Aorta (tissue), 5 donors: ENCODE measurements around the gene KAT2A. TPM values are rescaled to one million over a fixed set of nuclear protein-coding genes. Genes with fewer than 3 reads are reported as not detected.

ENCODE experiments used
- ATAC-seq: fragments of 200-7000 bp; cut with Tn5 transposase; one replicate; pipeline ENCODE4 v1.9.1; 2022; ENCODE audit warnings: moderate library complexity; ENCODE audit not compliant: low FRiP score
- DNase-seq, 2 donors: peaks; one replicate each; pipeline ENCODE4 v3.0.0-alpha.2; 2020
- H3K27ac ChIP-seq, 2 donors: one replicate each; pipeline ENCODE4 v1.5.1; 2013; ENCODE audit warnings: low read length in 2 of 2, mild to moderate bottlenecking in 2 of 2, moderate library complexity in 2 of 2, control low read depth in 1 of 2, inconsistent platforms in 1 of 2, low read depth in 1 of 2
- H3K27me3 ChIP-seq, 2 donors: one replicate each; pipeline ENCODE4 v1.6.1; 2013; ENCODE audit warnings: control low read depth in 1 of 2, low read length in 1 of 2, mild to moderate bottlenecking in 1 of 2, moderate library complexity in 1 of 2; ENCODE audit not compliant: insufficient read depth in 2 of 2, control insufficient read depth in 1 of 2
- H3K36me3 ChIP-seq, 2 donors: one replicate each; pipeline ENCODE4 v1.6.1; 2013; ENCODE audit warnings: control low read depth in 1 of 2, low read length in 1 of 2, mild to moderate bottlenecking in 1 of 2; ENCODE audit not compliant: insufficient read depth in 2 of 2, control insufficient read depth in 1 of 2
- H3K4me1 ChIP-seq, 2 donors: one replicate each; pipeline ENCODE4 v1.6.1; 2013; ENCODE audit warnings: low read length in 2 of 2, control low read depth in 1 of 2, mild to moderate bottlenecking in 1 of 2, moderate library complexity in 1 of 2; ENCODE audit not compliant: insufficient read depth in 2 of 2, control insufficient read depth in 1 of 2
- H3K4me3 ChIP-seq, 2 donors: one replicate each; pipeline ENCODE4 v1.5.1; 2013; ENCODE audit warnings: low read length in 2 of 2, control low read depth in 1 of 2, mild to moderate bottlenecking in 1 of 2
- H3K9me3 ChIP-seq: one replicate; pipeline ENCODE4 v1.6.1; 2013; ENCODE audit warnings: mild to moderate bottlenecking, low read length; ENCODE audit not compliant: control insufficient read depth
- WGBS, 2 donors: extraction: QIAGEN DNeasy Blood & Tissue Kit; methylation state at CpG; one replicate each; pipeline ENCODE4 v1.1.7; 2013; 5-methylcytosine and 5-hydroxymethylcytosine counted together
- intact Hi-C, 2 donors: fragments of 100-400 bp; cut with DNase I; formaldehyde crosslinking; loops; one replicate each; pipeline versions ENCODE4 v1.14.2 to v1.15.0; 2022
- polyA plus RNA-seq, 2 donors: library from polyadenylated mRNA; stranded (reverse); fragments of 200-250 nt; gene quantifications; one replicate each; pipeline ENCODE4 v1.2.3, GENCODE V29; 2013
- total RNA-seq, 2 donors: library from RNA; stranded (reverse); fragmentation: NEBNext Ultra II Directional; extraction: Animal tissue kit (Norgen Biotek cat#: 25700); gene quantifications; one replicate each; pipeline ENCODE4 v1.2.1, GENCODE V29; 2021
- donor health status: healthy with polysubstance abuse.
- donor health status: Bipolar disorder and iron deficiency.
- donor health status: DM: no; HTN: no; CAD: no.
- donor health status: DM: no; HTN: no; CAD: no.
- donor health status: DM: yes; HTN: yes; CAD: no.

KAT2A gene
- total and polyA plus RNA-seq, 4 donors = 8.9 to 109 (median 37.0) TPM

GRCh38 chr17:42090964-42091790 is 30.0 kb downstream of the KAT2A start:
- ATAC-seq (no peak), DNase-seq (no peak)
- no peak overlapping the region for H3K4me3 ChIP-seq
- 83 to 84% methylated on average over 8 of the region's 8 CpGs for WGBS, 2 donors
- H3K9me3 ChIP-seq = no peaks in the 10 kb centered on the region
- H3K27me3 ChIP-seq = no peaks in the 10 kb centered on the region
- no peaks in the 10 kb centered on the region for H3K4me1 ChIP-seq
- no peak overlapping the region for H3K27ac ChIP-seq
- H3K36me3 ChIP-seq = no peaks in the 10 kb centered on the region
- intact Hi-C loops = no loop called here

DNA sequence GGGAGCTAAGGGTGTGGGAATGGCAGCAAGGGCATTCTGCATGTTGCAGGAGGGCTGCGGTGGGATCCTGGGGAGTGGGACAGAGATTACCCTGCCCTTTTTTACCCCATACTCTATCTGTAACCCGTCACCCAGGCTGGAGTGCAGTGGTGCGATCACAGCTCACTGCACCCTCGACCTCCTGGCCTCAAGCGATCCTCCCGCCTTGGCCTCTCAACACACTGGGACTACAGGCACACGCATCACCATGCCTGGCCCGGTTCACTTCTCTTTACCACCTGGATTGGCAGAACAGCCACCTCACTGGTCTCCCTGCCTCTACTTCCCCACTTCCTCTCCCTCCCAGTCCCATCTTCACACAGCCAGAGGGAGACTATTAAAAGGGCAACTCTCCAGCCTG is 32.4 kb downstream of the KAT2A start:
- no peak overlapping the region for H3K27ac ChIP-seq
- no peaks in the 10 kb centered on the region for H3K4me1 ChIP-seq
- no peak for ATAC-seq
- no peaks in the 10 kb centered on the region for H3K9me3 ChIP-seq
- no peaks in the 10 kb centered on the region for H3K36me3 ChIP-seq
- intact Hi-C loops = no loop called here
- no peaks in the 10 kb centered on the region for H3K27me3 ChIP-seq
- 90% methylated on average over 8 of the region's 8 CpGs for WGBS, 2 donors
- DNase-seq = no peak
- no peak overlapping the region for H3K4me3 ChIP-seq

DNA sequence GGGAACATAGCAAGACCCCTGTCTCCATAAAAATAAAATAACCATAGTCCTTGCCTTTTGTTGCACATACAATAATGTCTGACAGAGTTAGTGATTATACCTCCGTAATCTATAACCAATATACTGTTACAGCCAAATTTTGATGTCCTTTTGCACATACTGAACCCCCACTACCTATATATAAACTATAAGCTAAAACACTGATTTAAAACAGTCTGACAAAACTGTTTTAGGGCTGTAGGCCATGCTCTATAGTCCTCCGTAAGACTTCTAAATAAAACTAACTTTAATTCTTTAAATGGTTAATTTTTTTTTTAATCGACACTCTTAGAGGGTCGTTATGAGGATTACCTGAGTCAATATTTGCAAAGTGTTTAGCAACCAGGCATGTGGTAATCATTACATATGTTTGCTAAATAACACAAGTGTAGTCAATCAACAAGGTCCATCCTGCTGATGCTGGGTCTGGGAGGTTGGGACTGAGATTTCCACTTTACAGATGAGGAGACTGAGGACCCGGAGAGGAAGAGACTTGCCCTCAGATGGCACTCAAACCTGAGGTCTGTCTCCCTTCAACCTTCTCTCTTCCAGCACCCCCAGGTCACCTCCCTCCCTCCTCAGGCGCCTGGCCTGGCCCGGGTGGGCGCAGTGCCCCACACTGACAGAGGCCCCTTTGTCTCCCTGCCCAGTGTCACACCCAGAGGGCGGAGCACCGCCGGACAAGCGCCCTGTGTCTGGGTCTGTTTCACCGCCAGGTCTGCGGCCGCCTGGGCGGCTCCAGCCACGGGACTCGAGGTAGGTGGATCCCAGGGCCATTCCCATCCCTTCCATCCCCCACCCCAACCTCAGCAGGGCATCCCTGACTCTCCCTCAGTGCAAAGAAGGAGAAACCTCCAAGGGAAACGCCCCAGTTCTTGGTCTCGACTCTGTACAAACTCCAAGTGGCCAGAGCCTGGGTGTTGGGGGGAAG is 33.1 kb downstream of the KAT2A start:
- ATAC-seq (peak; percentile 38), DNase-seq (no peak)
- WGBS, 2 donors = 55 to 56% methylated on average over 20 of the region's 20 CpGs
- Histone ChIP-seq H3K4me1 (no peaks in the 10 kb centered on the region), H3K4me3 (no peak overlapping the region), H3K27ac (no peak overlapping the region), H3K9me3 (no peaks in the 10 kb centered on the region), H3K27me3 (no peaks in the 10 kb centered on the region), H3K36me3 (no peaks in the 10 kb centered on the region)
- intact Hi-C loops = no loop called here

DNA sequence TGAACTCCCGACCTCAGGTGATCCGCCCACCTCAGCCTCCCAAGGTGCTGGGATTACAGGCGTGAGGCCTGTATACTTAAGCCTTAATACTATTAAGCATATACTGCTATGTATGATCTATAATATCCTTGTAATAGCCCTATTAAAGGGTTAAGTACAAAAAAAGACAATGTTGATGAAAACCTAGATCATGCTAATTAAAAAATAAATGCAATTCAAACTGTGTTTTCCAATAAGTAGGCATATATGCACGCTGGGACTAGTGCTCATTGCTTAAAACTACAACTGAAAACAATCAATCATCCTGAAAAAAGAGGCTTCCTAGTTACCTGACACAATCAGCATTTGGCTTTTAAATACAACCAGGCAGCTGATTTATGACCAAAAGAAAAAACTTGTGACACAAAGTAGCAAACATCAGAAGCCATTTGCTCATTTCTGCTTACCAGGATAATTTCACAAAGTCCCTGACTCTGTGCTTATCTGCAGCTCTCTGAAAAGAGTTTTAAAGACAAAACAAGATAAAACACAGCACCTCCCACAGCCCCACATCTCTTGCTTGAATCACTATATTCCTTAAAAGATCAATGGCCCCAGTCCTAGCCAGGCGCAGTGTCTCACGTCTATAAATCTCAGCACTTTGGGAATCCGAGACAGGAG is 34.0 kb downstream of the KAT2A start:
- WGBS, 2 donors = 68 to 70% methylated on average over 7 of the region's 7 CpGs

DNA sequence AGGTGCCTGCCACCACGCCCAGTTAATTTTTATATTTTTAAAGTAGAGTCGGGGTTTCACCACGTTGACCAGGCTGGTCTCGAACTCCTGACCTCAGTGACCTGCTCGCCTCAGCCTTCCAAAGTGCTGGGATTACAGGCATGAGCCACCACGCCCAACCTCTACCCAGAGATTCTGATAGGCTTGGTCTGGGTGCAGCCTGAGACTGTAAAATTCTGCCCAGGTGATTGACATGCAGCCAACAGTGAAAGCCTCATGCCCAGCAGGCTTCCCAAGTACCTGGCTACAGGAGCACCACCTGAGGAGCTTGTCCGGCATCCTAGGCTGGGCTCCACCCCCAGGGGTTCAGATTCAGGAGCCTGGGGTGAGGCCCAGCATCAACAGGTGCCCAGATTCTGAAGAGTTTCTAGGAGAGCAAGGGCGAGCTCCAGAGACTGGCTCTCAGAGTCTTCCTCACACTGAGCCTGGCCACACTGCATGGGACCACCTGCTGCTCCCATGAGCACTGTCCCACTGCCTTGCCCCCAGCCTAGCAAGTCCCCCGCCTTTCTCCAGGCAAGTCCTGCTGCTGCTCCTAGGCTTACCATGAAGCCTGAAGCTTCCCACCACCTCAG is 39.5 kb downstream of the KAT2A start:
- Histone ChIP-seq H3K4me1 (no peaks in the 10 kb centered on the region), H3K27ac (no peak overlapping the region), H3K27me3 (no peaks in the 10 kb centered on the region), H3K4me3 (no peak overlapping the region), H3K36me3 (no peaks in the 10 kb centered on the region), H3K9me3 (no peaks in the 10 kb centered on the region)
- intact Hi-C loops = no loop called here
- ATAC-seq = no peak
- WGBS, 2 donors = 87 to 92% methylated on average over 9 of the region's 9 CpGs
- no peak for DNase-seq

More for the DNA sequence above, 34.0 kb downstream of the KAT2A start:
- ATAC-seq (no peak), DNase-seq (no peak)
- Histone ChIP-seq H3K4me1 (no peaks in the 10 kb centered on the region), H3K27me3 (no peaks in the 10 kb centered on the region), H3K27ac (no peak overlapping the region), H3K9me3 (no peaks in the 10 kb centered on the region), H3K4me3 (no peak overlapping the region), H3K36me3 (no peaks in the 10 kb centered on the region)
- intact Hi-C loops = no loop called here

GRCh38 chr17:42079541-42079940 is 41.6 kb downstream of the KAT2A start:
- H3K4me1 ChIP-seq = no peaks in the 10 kb centered on the region
- WGBS, 2 donors = 67 to 80% methylated on average over 2 of the region's 2 CpGs

DNA sequence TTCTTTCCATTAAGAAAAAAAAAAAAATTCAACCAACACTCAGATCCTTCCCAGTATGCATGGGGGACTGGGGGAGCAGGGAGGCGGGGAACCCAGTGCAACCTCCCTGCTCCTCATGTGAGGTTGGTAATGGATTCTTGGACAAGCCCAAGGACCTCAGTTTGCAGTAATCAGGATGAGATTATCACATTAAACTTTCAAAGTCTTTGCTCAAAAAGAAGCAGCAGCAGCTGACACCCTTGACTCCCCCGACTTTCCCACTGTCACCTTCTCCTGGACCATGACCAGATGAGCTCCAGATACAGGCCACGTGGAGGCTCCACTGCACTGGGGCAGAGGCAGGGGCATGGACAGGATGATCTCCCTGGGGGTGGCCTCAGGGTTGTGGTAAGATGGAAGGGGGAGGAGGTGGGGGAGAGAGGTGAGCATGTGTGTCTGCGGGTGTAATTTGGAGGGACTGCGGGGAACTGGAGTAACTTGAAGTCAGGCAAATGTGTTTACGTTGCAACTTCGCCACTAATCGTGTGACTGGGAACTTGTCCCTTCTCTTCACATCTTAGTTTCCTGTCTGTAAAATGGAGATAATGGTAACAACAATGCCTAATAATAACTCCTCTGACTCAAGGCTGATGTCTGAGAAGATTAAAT is 42.6 kb downstream of the KAT2A start:
- Histone ChIP-seq H3K4me1 (no peaks in the 10 kb centered on the region), H3K4me3 (no peak overlapping the region), H3K27ac (no peak overlapping the region), H3K27me3 (no peaks in the 10 kb centered on the region), H3K9me3 (no peaks in the 10 kb centered on the region), H3K36me3 (no peaks in the 10 kb centered on the region)
- DNase-seq (no peak), ATAC-seq (no peak)
- 60% methylated on average over 8 of the region's 8 CpGs for WGBS, 2 donors
- intact Hi-C loops = no loop called here

More at GRCh38 chr17:42079541-42079940, 41.6 kb downstream of the KAT2A start:
- Histone ChIP-seq H3K9me3 (no peaks in the 10 kb centered on the region), H3K36me3 (no peaks in the 10 kb centered on the region), H3K27me3 (no peaks in the 10 kb centered on the region), H3K4me3 (no peak overlapping the region), H3K27ac (no peak overlapping the region)
- intact Hi-C loops = no loop called here
- no peak for ATAC-seq
- DNase-seq = no peak

- H3K4me1 ChIP-seq = no peaks in the 10 kb centered on the region
- 81 to 91% methylated on average over 5 of the region's 5 CpGs for WGBS, 2 donors
- H3K27me3 ChIP-seq = no peaks in the 10 kb centered on the region
- intact Hi-C loops = no loop called here
- DNase-seq (no peak), ATAC-seq (no peak)
- H3K27ac ChIP-seq = no peak overlapping the region
- no peaks in the 10 kb centered on the region for H3K9me3 ChIP-seq
- no peaks in the 10 kb centered on the region for H3K36me3 ChIP-seq
- H3K4me3 ChIP-seq = no peak overlapping the region
Observed at GRCh38 chr17:42077755-42078154, 43.4 kb downstream of the KAT2A start.
